Measurements from ENCODE around the gene CER1. TPM values are rescaled to one million over a fixed set of nuclear protein-coding genes. Genes with fewer than 3 reads are reported as not detected.

The CER1 gene
- total RNA-seq, 2 experiments from 2014 or later: not detected

GRCh38 chr9:14760060-14760459 lies 37.5 kb upstream of the CER1 start:
- CTCF ChIA-PET: no interaction called here
- no peaks in the 10 kb centered on the region for H3K36me3 Mint-ChIP-seq (ENCODE audit: low read depth)
- no peaks in the 10 kb centered on the region for H3K9me3 Mint-ChIP-seq
- H3K27ac ChIP-seq (ENCODE audit: low read depth in 1 of 2, low read length in 2 of 2): no peak overlapping the region
- no peaks in the 10 kb centered on the region for H3K4me1 Mint-ChIP-seq (ENCODE audit: low read depth)
- no peak overlapping the region for H3K4me3 ChIP-seq (ENCODE audit: low read length)
- ATAC-seq (ENCODE audit: poor library complexity) (no peak), DNase-seq (no peak)
- POLR2A ChIA-PET: no interaction called here
- H3K27me3 Mint-ChIP-seq: peaks cover 41% of the 10 kb centered on the region
- no peak overlapping the region for H3K27ac Mint-ChIP-seq
- no peaks in the 10 kb centered on the region for H3K36me3 ChIP-seq (ENCODE audit: insufficient read depth, low read length)
- no peak overlapping the region for H3K4me3 Mint-ChIP-seq
- no peaks in the 10 kb centered on the region for H3K9me3 ChIP-seq (ENCODE audit: control insufficient read depth in 1 of 2, insufficient read depth in 1 of 2, low read length in 2 of 2)
- H3K4me1 ChIP-seq (ENCODE audit: insufficient read depth, low read length): no peaks in the 10 kb centered on the region
- TF ChIP-seq CTCF (IDR thresholded peaks at IDR 0.05): no peak
- intact Hi-C loops (cut with DNase I, micrococcal nuclease): loop anchor here in 1 of 2 experiments (10.0 kb wide), 1 partner anchor 1335 kb away; no protein-coding TSS in a partner anchor
- H3K27me3 ChIP-seq (ENCODE audit: control insufficient read depth in 1 of 2, insufficient read depth in 2 of 2, low read length in 2 of 2): peaks cover 0 to 3% of the 10 kb centered on the region in 2 experiments

GRCh38 chr9:14756291-14756690 lies 33.8 kb upstream of the CER1 start:
- H3K9me3 Mint-ChIP-seq: no peaks in the 10 kb centered on the region
- POLR2A ChIA-PET: no interaction called here
- no peak overlapping the region for H3K4me3 ChIP-seq (ENCODE audit: low read length)
- no peaks in the 10 kb centered on the region for H3K4me1 Mint-ChIP-seq (ENCODE audit: low read depth)
- no peaks in the 10 kb centered on the region for H3K36me3 ChIP-seq (ENCODE audit: insufficient read depth, low read length)
- H3K4me1 ChIP-seq (ENCODE audit: insufficient read depth, low read length): no peaks in the 10 kb centered on the region
- no peaks in the 10 kb centered on the region for H3K9me3 ChIP-seq (ENCODE audit: control insufficient read depth in 1 of 2, insufficient read depth in 1 of 2, low read length in 2 of 2)
- no peak overlapping the region for H3K27ac Mint-ChIP-seq
- no peak for ATAC-seq (ENCODE audit: poor library complexity)
- intact Hi-C loops (cut with DNase I, micrococcal nuclease): no loop called here
- H3K27me3 Mint-ChIP-seq: peaks cover 29% of the 10 kb centered on the region
- CTCF ChIA-PET: interaction anchor here (0.8 kb wide), 1 partner anchor 12 kb away, joined by 3 read pairs; no protein-coding TSS in a partner anchor
- H3K4me3 Mint-ChIP-seq: no peak overlapping the region
- no peak overlapping the region for H3K27ac ChIP-seq (ENCODE audit: low read depth in 1 of 2, low read length in 2 of 2)
- no peaks in the 10 kb centered on the region for H3K36me3 Mint-ChIP-seq (ENCODE audit: low read depth)
- TF ChIP-seq CTCF (IDR thresholded peaks at IDR 0.05): no peak
- H3K27me3 ChIP-seq (ENCODE audit: control insufficient read depth in 1 of 2, insufficient read depth in 2 of 2, low read length in 2 of 2): peaks cover 3% of the 10 kb centered on the region in 2 experiments
- no peak for DNase-seq

GRCh38 chr9:14752871-14753270 lies 30.3 kb upstream of the CER1 start:
- H3K27me3 ChIP-seq (ENCODE audit: control insufficient read depth in 1 of 2, insufficient read depth in 2 of 2, low read length in 2 of 2): peaks cover 9 to 17% of the 10 kb centered on the region in 2 experiments
- DNase-seq (no peak), ATAC-seq (ENCODE audit: poor library complexity) (no peak)
- H3K36me3 Mint-ChIP-seq (ENCODE audit: low read depth): no peaks in the 10 kb centered on the region
- peaks cover 18% of the 10 kb centered on the region for H3K4me1 Mint-ChIP-seq (ENCODE audit: low read depth)
- H3K4me3 Mint-ChIP-seq: no peak overlapping the region
- no peaks in the 10 kb centered on the region for H3K36me3 ChIP-seq (ENCODE audit: insufficient read depth, low read length)
- ChIA-PET POLR2A (no interaction called here), CTCF (no interaction called here)
- H3K4me3 ChIP-seq (ENCODE audit: low read length): no peak overlapping the region
- peaks cover 27% of the 10 kb centered on the region for H3K27me3 Mint-ChIP-seq
- H3K4me1 ChIP-seq (ENCODE audit: insufficient read depth, low read length): no peaks in the 10 kb centered on the region
- no peak overlapping the region for H3K27ac Mint-ChIP-seq
- no peak overlapping the region for H3K27ac ChIP-seq (ENCODE audit: low read depth in 1 of 2, low read length in 2 of 2)
- no peak for TF ChIP-seq CTCF (IDR thresholded peaks at IDR 0.05)
- H3K9me3 Mint-ChIP-seq: no peaks in the 10 kb centered on the region
- no peaks in the 10 kb centered on the region for H3K9me3 ChIP-seq (ENCODE audit: control insufficient read depth in 1 of 2, insufficient read depth in 1 of 2, low read length in 2 of 2)
- intact Hi-C loops (cut with DNase I, micrococcal nuclease): no loop called here
